ENCODE data around the gene APOM. TPM values are rescaled to one million over a fixed set of nuclear protein-coding genes. Genes with fewer than 3 reads are reported as not detected.

The APOM gene
- 1 to 10 TPM; 1.8 to 7.9 (median 2.4) TPM for total RNA-seq

DNA sequence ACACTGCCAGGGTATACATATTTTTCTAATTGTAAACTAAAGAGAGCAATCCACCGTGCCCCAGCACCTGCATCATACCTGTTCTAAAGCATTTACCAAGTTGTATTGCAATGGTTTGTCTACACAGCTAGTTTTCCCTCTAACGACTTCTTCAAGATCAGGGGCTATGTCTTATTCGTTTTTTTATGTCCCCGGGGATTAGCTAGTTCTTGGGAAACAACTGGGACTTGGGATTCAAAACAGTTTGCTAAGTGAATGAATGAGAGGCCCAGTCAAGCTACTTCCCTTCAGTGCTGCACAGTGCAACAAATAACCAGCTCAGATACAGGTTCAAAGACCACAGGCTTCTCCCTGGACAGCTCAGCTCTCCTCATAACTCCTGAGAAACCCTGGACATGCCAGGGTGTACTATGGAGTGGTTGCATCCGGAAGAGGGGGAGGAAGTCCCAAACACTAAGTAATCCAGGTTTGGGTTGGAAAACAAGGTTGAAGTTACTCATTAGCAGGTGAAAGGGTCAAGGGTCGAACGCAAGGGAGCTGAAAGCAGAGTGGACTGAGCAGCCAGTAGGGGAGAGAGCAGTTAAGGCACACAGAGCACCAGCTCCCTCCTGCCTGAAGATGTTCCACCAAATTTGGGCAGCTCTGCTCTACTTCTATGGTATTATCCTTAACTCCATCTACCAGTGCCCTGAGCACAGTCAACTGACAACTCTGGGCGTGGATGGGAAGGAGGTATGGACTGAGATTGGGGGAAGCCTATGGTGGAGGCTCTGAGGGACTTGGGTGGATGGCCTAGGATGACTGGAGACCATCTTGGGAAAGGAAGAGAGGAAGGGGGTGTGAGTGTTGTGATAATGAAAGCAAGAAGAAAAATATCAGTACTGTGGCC, at the start of gene APOM:
Gene APOM (plus strand): TSS at position 546 of the 889 bp plus-strand sequence. CDS start 73 bp downstream, at position 619.
- intact Hi-C loops (cut with DNase I; ENCODE audit: low total_unique reads) (no loop called here), in situ Hi-C loops (cut with MboI; ENCODE audit: low sequenced_read_pairs in 4 of 4) (loop anchor here in 2 of 4 donors (25.0 kb wide), 2 partner anchors 307 to 532 kb away; partner anchors contain the start of genes AGER (in 2 of the 2), AGPAT1 (in 2 of the 2), GPSM3 (in 2 of the 2) and PBX2 (in 2 of the 2))
- Histone ChIP-seq H3K27ac (no peak within 1 kb of the TSS), H3K4me1 (peaks cover 40% of the 10 kb centered on the region in 2 donors), H3K9me3 (no peaks in the 10 kb centered on the region), H3K27me3 (no peaks in the 10 kb centered on the region), H3K36me3 (peaks cover 0 to 6% of the 10 kb centered on the region in 2 donors), H3K4me3 (no peak within 1 kb of the TSS)
- ATAC-seq (no peak), DNase-seq (no peak)
- no peak for TF ChIP-seq POLR2A (IDR thresholded peaks at IDR 0.05)
- TF ChIP-seq, protein P1, sequence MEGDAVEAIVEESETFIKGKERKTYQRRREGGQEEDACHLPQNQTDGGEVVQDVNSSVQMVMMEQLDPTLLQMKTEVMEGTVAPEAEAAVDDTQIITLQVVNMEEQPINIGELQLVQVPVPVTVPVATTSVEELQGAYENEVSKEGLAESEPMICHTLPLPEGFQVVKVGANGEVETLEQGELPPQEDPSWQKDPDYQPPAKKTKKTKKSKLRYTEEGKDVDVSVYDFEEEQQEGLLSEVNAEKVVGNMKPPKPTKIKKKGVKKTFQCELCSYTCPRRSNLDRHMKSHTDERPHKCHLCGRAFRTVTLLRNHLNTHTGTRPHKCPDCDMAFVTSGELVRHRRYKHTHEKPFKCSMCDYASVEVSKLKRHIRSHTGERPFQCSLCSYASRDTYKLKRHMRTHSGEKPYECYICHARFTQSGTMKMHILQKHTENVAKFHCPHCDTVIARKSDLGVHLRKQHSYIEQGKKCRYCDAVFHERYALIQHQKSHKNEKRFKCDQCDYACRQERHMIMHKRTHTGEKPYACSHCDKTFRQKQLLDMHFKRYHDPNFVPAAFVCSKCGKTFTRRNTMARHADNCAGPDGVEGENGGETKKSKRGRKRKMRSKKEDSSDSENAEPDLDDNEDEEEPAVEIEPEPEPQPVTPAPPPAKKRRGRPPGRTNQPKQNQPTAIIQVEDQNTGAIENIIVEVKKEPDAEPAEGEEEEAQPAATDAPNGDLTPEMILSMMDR (IDR thresholded peaks at IDR 0.05 in 4 of 5, conservative IDR thresholded peaks at IDR 0.05 in 1 of 5) = no peak

DNA sequence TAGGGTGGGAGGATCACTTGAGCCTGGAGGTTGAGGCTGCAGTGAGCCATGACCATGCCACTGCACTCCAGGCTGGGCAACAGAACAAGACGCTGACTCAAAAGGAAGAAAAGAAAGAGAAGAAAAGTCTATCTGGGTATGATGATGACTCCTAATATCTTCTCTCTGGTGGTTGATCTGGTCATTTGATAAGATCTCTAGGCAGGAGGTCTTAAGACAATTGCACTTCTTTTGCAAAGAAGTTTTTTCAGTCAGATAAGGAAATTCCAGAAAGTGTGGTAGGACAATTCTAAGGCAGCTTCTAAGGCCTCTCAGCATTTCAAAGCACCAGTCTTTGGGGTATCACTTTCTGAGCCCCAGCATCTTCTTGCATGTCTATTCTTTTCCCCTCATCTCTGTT, 48.4 kb upstream of the APOM start:
- no peaks in the 10 kb centered on the region for H3K4me1 ChIP-seq
- H3K27ac ChIP-seq = no peak overlapping the region
- intact Hi-C loops (cut with DNase I; ENCODE audit: low total_unique reads) (no loop called here), in situ Hi-C loops (cut with MboI; ENCODE audit: low sequenced_read_pairs in 4 of 4) (loop anchor here in 1 of 4 donors (10.0 kb wide), 1 partner anchor 63 kb away; the partner anchor contains the start of genes ATP6V1G2, DDX39B and NFKBIL1)
- no peaks in the 10 kb centered on the region for H3K9me3 ChIP-seq
- H3K4me3 ChIP-seq = no peak overlapping the region
- no peak for DNase-seq
- ATAC-seq = no peak
- H3K36me3 ChIP-seq = no peaks in the 10 kb centered on the region
- TF ChIP-seq, protein P1 (IDR thresholded peaks at IDR 0.05 in 4 of 5, conservative IDR thresholded peaks at IDR 0.05 in 1 of 5) = no peak
- no peak for TF ChIP-seq POLR2A (IDR thresholded peaks at IDR 0.05)
- no peaks in the 10 kb centered on the region for H3K27me3 ChIP-seq

DNA sequence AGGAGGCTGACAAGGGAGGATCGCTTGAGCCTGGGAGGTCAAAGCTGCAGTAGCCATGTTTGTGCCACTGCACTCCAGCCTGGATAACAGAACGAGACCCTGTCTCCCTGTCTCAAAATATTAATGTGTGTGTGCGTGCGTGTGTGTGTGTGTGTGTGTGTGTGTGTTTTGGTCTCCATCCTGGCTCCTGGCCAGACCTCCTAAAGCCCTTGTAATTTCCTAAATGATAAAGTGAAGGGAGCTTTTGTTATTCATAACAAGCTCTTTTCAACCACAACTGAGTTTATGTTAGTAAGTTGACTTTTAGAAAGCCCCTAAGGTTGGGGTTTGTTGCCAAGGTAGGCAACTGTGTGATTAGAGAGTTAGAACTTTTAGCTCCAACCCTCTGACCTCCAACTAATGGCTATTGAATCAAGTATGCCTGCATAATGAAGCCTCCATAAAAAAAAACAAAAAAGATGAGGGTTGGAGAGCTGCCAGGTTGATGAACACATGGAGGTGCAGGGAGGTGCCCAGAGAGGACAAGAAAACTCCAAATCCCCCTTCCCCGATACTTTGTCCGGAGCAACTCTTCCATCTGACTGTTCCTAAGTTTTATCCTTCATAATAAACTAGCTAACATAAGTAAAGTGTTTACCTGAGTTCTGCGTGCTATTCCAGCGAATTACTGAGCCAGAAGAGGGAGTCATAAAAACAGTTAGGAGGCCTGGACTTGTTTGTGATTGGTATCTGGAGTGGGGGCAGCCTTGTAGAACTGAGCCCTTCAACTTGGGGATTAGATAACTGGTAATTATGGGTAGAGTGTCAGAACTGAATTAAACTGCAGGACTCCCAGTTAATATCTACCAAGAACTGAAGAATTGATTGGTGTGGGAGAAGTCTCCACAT, 45.9 kb upstream of the APOM start:
- DNase-seq = no peak
- intact Hi-C loops (cut with DNase I; ENCODE audit: low total_unique reads) = no loop called here
- TF ChIP-seq, protein P1 (IDR thresholded peaks at IDR 0.05 in 4 of 5, conservative IDR thresholded peaks at IDR 0.05 in 1 of 5) = no peak
- TF ChIP-seq POLR2A (IDR thresholded peaks at IDR 0.05) = no peak
- no peak for ATAC-seq
- in situ Hi-C loops (cut with MboI; ENCODE audit: low sequenced_read_pairs in 4 of 4) = loop anchor here in 1 of 4 donors (10.0 kb wide), 1 partner anchor 65 kb away; the partner anchor contains the start of genes ATP6V1G2, DDX39B and NFKBIL1
- Histone ChIP-seq H3K27ac (no peak overlapping the region), H3K9me3 (no peaks in the 10 kb centered on the region), H3K27me3 (no peaks in the 10 kb centered on the region), H3K36me3 (no peaks in the 10 kb centered on the region), H3K4me3 (no peak overlapping the region), H3K4me1 (no peaks in the 10 kb centered on the region)

DNA sequence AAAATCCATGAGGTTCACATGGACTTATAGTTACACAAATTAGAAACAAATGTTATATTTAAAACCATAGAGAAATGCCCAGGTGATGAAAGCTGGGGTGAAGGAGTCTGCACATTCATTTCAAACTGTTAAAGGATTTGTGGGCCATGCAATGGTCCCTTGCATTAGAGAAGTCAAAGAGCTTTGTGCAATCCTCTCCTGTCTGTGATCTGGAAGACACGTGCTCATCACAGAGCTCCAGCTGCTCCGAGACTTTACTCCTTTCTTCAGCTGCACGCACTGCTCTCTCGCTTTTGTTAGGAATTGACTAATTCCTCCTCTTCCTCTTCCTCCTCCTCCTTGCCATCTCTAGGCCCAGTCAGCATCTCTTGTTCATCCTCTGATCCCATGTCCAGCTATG, 44.7 kb upstream of the APOM start:
- TF ChIP-seq, protein P1 (IDR thresholded peaks at IDR 0.05 in 4 of 5, conservative IDR thresholded peaks at IDR 0.05 in 1 of 5) = no peak
- no peak for TF ChIP-seq POLR2A (IDR thresholded peaks at IDR 0.05)
- no peak overlapping the region for H3K27ac ChIP-seq
- in situ Hi-C loops (cut with MboI; ENCODE audit: low sequenced_read_pairs in 4 of 4) = no loop called here
- H3K36me3 ChIP-seq = no peaks in the 10 kb centered on the region
- H3K4me3 ChIP-seq = no peak overlapping the region
- DNase-seq = no peak
- H3K27me3 ChIP-seq = no peaks in the 10 kb centered on the region
- H3K9me3 ChIP-seq = no peaks in the 10 kb centered on the region
- no peak for ATAC-seq
- no peaks in the 10 kb centered on the region for H3K4me1 ChIP-seq
- intact Hi-C loops (cut with DNase I; ENCODE audit: low total_unique reads) = no loop called here
